Keratinocyte (primary cell): ENCODE results near the gene IRGQ. TPM values are rescaled to one million over a fixed set of nuclear protein-coding genes. Genes with fewer than 3 reads are reported as not detected.

Experiments
- DNase-seq: peaks from one replicate; pipeline ENCODE4 v3.0.0-alpha.2; 2011; ENCODE audit warnings: low read depth, missing footprints, low spot score
- FAIRE-seq: peaks from 2 replicates; lab custom pipeline; 2011; peaks lifted over from hg19 to GRCh38; lab: Jason Lieb, UNC
- H2AFZ ChIP-seq: 2 replicates; pipeline ENCODE4 v1.6.0; 2012; ENCODE audit warnings: low read length, control low read depth, inconsistent platforms; ENCODE audit not compliant: control insufficient read depth
- H3K27ac ChIP-seq: 2 replicates; pipeline ENCODE4 v1.5.1; 2011; ENCODE audit warnings: low read length; ENCODE audit not compliant: control insufficient read depth, insufficient read depth
- H3K27me3 ChIP-seq: 3 replicates; pipeline ENCODE4 v1.6.0; 2011; ENCODE audit warnings: low read length; ENCODE audit not compliant: control insufficient read depth, insufficient read depth; ENCODE audit errors: extremely low read depth
- H3K36me3 ChIP-seq, 2 experiments: 2 replicates in 1 of 2; 3 replicates in 1 of 2; pipeline ENCODE4 v1.5.1; 2011; ENCODE audit warnings: low read length in 2 of 2, mild to moderate bottlenecking in 1 of 2; ENCODE audit not compliant: control insufficient read depth in 2 of 2, insufficient read depth in 2 of 2; ENCODE audit errors: extremely low read depth in 1 of 2
- H3K4me1 ChIP-seq: 3 replicates; pipeline ENCODE4 v1.5.1; 2011; ENCODE audit warnings: low read length; ENCODE audit not compliant: control insufficient read depth, insufficient read depth; ENCODE audit errors: extremely low read depth
- H3K4me2 ChIP-seq: 3 replicates; pipeline ENCODE4 v1.6.0; 2011; ENCODE audit warnings: low read depth, low read length; ENCODE audit not compliant: control insufficient read depth, insufficient read depth; ENCODE audit errors: extremely low read depth
- H3K4me3 ChIP-seq, 3 experiments: fragments of 200-600 bp in 1 of 3; sonication (generic) in 1 of 3; 2 replicates in 2 of 3; 3 replicates in 1 of 3; pipeline ENCODE4 v1.5.1; 2011 to 2016; ENCODE audit warnings: low read length in 3 of 3, mild to moderate bottlenecking in 3 of 3, control low read depth in 2 of 3, inconsistent platforms in 1 of 3, low read depth in 1 of 3, mixed read lengths in 1 of 3, mixed run types in 1 of 3, moderate library complexity in 1 of 3; ENCODE audit not compliant: control insufficient read depth in 2 of 3, insufficient read depth in 2 of 3; ENCODE audit errors: extremely low read depth in 1 of 3
- H3K79me2 ChIP-seq: 2 replicates; pipeline ENCODE4 v1.6.0; 2012; ENCODE audit warnings: low read length; ENCODE audit not compliant: control insufficient read depth, insufficient read depth
- H3K9ac ChIP-seq: 3 replicates; pipeline ENCODE4 v1.6.0; 2011; ENCODE audit warnings: low read length; ENCODE audit not compliant: control insufficient read depth, insufficient read depth; ENCODE audit errors: extremely low read depth
- H3K9me1 ChIP-seq: 3 replicates; pipeline ENCODE4 v1.6.0; 2011; ENCODE audit warnings: low read length; ENCODE audit not compliant: control insufficient read depth, insufficient read depth; ENCODE audit errors: extremely low read depth
- H3K9me3 ChIP-seq: 2 replicates; pipeline ENCODE4 v1.5.1; 2012; ENCODE audit warnings: low read depth, low read length; ENCODE audit not compliant: control insufficient read depth
- H4K20me1 ChIP-seq: 3 replicates; pipeline ENCODE4 v1.6.0; 2011; ENCODE audit warnings: low read length; ENCODE audit not compliant: control insufficient read depth, insufficient read depth; ENCODE audit errors: extremely low read depth
- CTCF ChIP-seq, 3 experiments: IDR thresholded peaks in 1 of 3; conservative IDR thresholded peaks in 1 of 3; optimal IDR thresholded peaks in 1 of 3; 2 replicates in 2 of 3; 3 replicates in 1 of 3; pipeline versions ENCODE3 to v1.5.1; 2011; ENCODE audit warnings: low read length in 3 of 3, mild to moderate bottlenecking in 3 of 3, moderate library complexity in 2 of 3, control low read depth in 1 of 3, inconsistent platforms in 1 of 3; ENCODE audit not compliant: insufficient read depth in 2 of 3; ENCODE audit errors: extremely low read depth in 1 of 3
- EZH2 ChIP-seq: IDR thresholded peaks from one replicate; pipeline ENCODE4 v1.6.1; 2012; ENCODE audit warnings: inconsistent platforms, mild to moderate bottlenecking, low read length, moderate library complexity
- dilution Hi-C: fragments of 300-500 bp; cut with MboI; formaldehyde crosslinking; loops from one replicate; pipeline ENCODE4 v1.7.0; 2020; ENCODE audit warnings: low sequenced_read_pairs; ENCODE audit not compliant: extremely low pct_ligation_motif_present
- polyA plus RNA-seq, 5 experiments: library from polyadenylated mRNA; depleted of rRNA in 3 of 5; stranded (reverse) in 3 of 5; stranded (forward) in 1 of 5; unstranded in 1 of 5; fragments of >200 nt; gene quantifications; 1 replicate in 1 of 5; 2 replicates in 3 of 5; 3 replicates in 1 of 5; pipeline versions ENCODE4 v1.2.1 to v1.2.3, GENCODE V29; 2011 to 2012; ENCODE audit warnings: missing spikeins in 2 of 5, low read depth in 1 of 5, low replicate concordance in 1 of 5

The IRGQ gene
- polyA plus RNA-seq, 1 donor (not counting 4 experiments of a cell fraction or from before 2014, with no cell fraction given), result 12.9 TPM

GRCh38 chr19:43639519-43640423 is 43.8 kb upstream of the IRGQ start, which contains the start of gene CADM4:
Gene CADM4, minus strand, starts transcription at chr19:43639850. Its CDS starts 60 bp downstream, at chr19:43639790.
- H3K9me3 ChIP-seq, result no peaks in the 10 kb centered on the region
- no peaks in the 10 kb centered on the region for H3K9me1 ChIP-seq
- H3K9ac ChIP-seq, result peak within 1 kb of the TSS; percentile 9
- DNase-seq, result no peak
- H3K4me1 ChIP-seq, result peaks cover 8% of the 10 kb centered on the region
- H3K36me3 ChIP-seq, result no peaks in the 10 kb centered on the region
- peak within 1 kb of the TSS; percentile 49 to 58 (median 52) for H3K4me3 ChIP-seq
- peak within 1 kb of the TSS; percentile 66 for H2AFZ ChIP-seq
- dilution Hi-C loops, result no loop called here
- H3K27me3 ChIP-seq, result peaks cover 15% of the 10 kb centered on the region
- FAIRE-seq, result no peak
- no peaks in the 10 kb centered on the region for H3K79me2 ChIP-seq
- H3K4me2 ChIP-seq, result peak within 1 kb of the TSS; percentile 74
- no peak within 1 kb of the TSS for H3K27ac ChIP-seq
- H4K20me1 ChIP-seq, result no peaks in the 10 kb centered on the region
- no peak for TF ChIP-seq CTCF (optimal IDR thresholded peaks at IDR 0.05 in 1 of 3, IDR thresholded peaks at IDR 0.05 in 1 of 3, conservative IDR thresholded peaks at IDR 0.05 in 1 of 3; ENCODE audit: extremely low read depth in 1 of 3, insufficient read depth in 2 of 3, low read length in 3 of 3)
- TF ChIP-seq EZH2, result no peak

- Histone ChIP-seq H3K79me2 (no peaks in the 10 kb centered on the region), H3K9me1 (no peaks in the 10 kb centered on the region), H3K36me3 (no peaks in the 10 kb centered on the region), H3K27me3 (peaks cover 15% of the 10 kb centered on the region), H3K4me3 (peak overlapping the region; percentile 21 to 36 (median 32)), H3K27ac (no peak overlapping the region), H3K4me2 (peak overlapping the region; percentile 27), H3K9me3 (no peaks in the 10 kb centered on the region), H3K9ac (peak overlapping the region; percentile 9), H4K20me1 (no peaks in the 10 kb centered on the region), H3K4me1 (peaks cover 14% of the 10 kb centered on the region), H2AFZ (no peak overlapping the region)
- dilution Hi-C loops, result no loop called here
- DNase-seq (no peak), FAIRE-seq (no peak)
- TF ChIP-seq CTCF (optimal IDR thresholded peaks at IDR 0.05 in 1 of 3, IDR thresholded peaks at IDR 0.05 in 1 of 3, conservative IDR thresholded peaks at IDR 0.05 in 1 of 3; ENCODE audit: extremely low read depth in 1 of 3, insufficient read depth in 2 of 3, low read length in 3 of 3) (no peak), EZH2 (no peak)
Measured at GRCh38 chr19:43638995-43639518, 43.1 kb upstream of the IRGQ start.
